ENCODE results near the gene MAEA.

MAEA gene

DNA sequence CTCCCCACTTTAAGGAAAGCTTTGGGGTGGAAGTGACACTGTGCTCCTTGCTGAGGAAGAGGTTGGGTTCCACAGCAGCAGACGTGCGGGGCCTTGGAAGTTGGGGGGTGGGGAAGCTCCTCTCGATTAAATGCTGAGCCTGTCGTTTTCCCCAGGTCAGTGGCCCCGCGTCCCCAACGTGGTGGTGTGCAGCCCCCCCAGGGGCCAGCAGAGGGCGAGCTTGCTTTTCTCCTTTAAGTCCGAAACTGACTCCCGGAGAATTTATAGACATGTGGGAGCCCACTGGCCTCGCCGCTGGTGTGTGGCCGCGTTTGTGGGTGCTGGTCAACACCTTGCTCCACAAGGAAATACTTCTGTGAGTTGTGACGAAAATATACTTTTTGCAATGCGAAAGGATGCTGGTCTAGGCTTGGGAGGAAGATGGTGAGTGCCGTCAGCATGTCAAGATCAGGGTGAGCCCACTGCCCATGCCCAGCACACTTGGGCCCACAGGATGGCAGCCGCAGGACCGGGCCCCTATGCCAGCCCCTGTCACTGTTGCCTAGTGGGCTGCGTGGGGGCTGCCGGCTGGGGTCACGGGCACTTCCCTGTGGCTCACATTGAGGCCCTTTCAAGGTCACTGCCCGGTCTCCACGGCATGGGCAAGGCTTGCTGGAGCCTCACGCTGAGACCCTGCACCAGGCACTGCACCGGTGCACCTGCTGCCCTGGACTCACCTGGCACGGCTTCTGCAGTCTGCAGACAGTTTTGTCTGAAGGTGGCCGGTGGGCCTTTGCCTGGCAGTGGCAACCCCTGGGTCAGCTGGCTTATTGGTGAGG lies 66.7 kb downstream of the MAEA start:
- H3K4me1 ChIP-seq (ENCODE audit: insufficient read depth, low read length) = no peaks in the 10 kb centered on the region

DNA sequence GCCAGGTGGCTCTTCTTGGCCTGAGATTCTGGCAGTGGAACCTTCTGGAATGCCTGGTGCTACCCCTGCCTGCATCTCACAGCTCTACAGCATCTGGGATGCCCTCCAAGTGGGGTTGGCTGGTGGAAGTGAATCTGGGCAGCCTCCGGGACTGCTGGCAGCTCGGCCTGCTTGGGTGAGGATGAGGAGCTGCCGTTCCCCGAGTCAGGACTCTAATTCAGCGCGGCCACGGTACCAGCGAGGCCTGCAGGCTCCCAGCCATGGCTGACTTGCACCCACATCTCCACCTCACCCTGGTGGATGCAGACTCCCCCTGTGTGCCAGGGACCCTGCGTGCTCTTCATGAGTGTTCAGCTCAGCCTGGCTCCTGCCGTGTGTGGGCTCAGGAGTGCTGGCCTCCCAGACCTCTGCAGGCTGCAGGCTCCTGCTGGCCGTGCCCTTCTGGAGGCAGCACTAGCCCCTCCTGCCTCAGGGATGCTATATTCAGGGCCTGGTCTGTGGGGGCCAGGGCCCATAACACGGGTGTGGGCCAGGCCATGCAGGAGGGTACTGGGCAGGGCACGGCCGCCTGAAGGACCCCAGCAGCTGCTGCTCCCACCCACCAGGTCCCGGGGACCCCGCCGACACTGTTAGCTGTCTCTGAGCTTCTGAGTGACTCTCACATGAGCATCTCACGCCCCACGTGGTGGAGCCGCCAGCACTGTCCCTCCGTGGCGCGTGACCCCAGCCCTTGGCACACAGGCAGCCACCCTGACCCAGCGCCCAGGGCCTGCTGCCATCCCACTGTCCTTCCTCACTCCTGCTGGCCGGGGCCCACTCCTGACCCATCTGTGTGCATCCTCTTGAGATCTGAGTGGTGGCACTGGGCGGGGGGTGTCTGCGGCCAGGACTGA lies 67.9 kb downstream of the MAEA start:
- no peak overlapping the region for H3K4me3 ChIP-seq (ENCODE audit: low read length)
- H3K9me3 ChIP-seq (ENCODE audit: insufficient read depth, low read depth, low read length) = no peaks in the 10 kb centered on the region
- peaks cover 7% of the 10 kb centered on the region for H3K36me3 ChIP-seq (ENCODE audit: insufficient read depth, low read depth, low read length)
- no peaks in the 10 kb centered on the region for H3K27me3 ChIP-seq (ENCODE audit: insufficient read depth, low read length)
- no peaks in the 10 kb centered on the region for H3K4me1 ChIP-seq (ENCODE audit: insufficient read depth, low read length)
- no peak overlapping the region for H3K27ac ChIP-seq (ENCODE audit: low read length)
- no peak overlapping the region for H3K9ac ChIP-seq (ENCODE audit: low read depth, low read length)

More for the DNA sequence above, 66.7 kb downstream of the MAEA start:
- no peak overlapping the region for H3K9ac ChIP-seq (ENCODE audit: low read depth, low read length)
- H3K9me3 ChIP-seq (ENCODE audit: insufficient read depth, low read depth, low read length) = no peaks in the 10 kb centered on the region
- no peak overlapping the region for H3K27ac ChIP-seq (ENCODE audit: low read length)
- no peak overlapping the region for H3K4me3 ChIP-seq (ENCODE audit: low read length)
- H3K36me3 ChIP-seq (ENCODE audit: insufficient read depth, low read depth, low read length) = peaks cover 11% of the 10 kb centered on the region
- H3K27me3 ChIP-seq (ENCODE audit: insufficient read depth, low read length) = no peaks in the 10 kb centered on the region

DNA sequence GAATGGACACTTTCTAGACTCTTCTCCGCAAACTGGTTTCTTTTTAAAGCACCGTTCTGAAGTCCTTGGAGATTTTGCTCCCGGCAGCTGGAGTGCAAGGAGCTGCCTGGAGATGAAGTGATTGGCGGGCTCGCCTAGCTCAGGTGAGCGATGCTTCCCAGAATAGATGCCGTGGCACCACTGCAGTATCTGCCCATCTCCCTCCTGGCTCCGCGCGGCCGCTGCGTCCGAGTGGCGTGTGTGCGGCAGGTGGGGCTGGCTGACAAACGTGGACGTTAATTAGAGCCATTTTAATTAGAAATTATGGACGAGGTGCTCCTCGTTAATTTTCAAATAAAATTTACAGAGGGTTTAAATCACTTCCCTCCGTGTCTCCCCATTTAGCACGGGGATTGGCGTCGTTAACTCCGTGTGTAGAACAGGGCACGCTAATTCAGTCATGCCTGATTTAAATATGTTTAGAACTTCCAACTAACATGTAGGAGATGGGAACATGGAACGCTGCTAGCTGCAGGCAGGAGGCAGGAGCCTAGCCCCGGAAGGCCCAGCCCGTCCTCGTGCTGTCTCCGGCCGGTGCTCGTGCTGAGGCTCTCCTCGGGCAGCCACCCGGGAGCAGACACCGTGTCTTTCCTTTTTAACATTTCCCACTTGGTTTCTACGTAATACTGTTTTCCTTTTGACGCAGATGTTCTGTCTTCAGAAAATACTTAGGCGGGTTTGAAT lies 68.9 kb downstream of the MAEA start:
- Histone ChIP-seq H3K36me3 (ENCODE audit: insufficient read depth, low read depth, low read length) (0 out of 2 replicates have a peak, but pooled peaks cover under 1% of the 10 kb centered on the region), H3K9ac (ENCODE audit: low read depth, low read length) (no peak overlapping the region), H3K4me1 (ENCODE audit: insufficient read depth, low read length) (no peaks in the 10 kb centered on the region), H3K9me3 (ENCODE audit: insufficient read depth, low read depth, low read length) (no peaks in the 10 kb centered on the region), H3K27ac (ENCODE audit: low read length) (no peak overlapping the region), H3K27me3 (ENCODE audit: insufficient read depth, low read length) (no peaks in the 10 kb centered on the region), H3K4me3 (ENCODE audit: low read length) (no peak overlapping the region)

DNA sequence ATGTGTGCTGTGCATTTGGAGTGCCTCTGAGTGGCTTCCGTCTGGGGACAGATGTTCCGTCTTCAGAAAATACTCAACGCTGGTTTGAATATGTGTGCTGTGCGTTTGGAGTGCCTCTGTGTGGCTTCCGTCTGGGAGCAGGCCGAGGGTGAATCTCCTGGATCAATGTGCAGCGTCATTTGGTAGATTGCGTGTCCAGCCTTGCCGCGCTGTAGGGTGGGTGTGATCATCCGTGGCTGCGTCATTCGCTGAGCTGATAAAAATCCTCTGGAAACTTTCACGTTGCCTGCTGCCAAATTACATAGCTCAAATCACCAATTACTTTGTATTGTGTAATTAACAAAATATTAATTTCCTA lies 69.4 kb downstream of the MAEA start:
- Histone ChIP-seq H3K27me3 (ENCODE audit: insufficient read depth, low read length) (no peaks in the 10 kb centered on the region), H3K27ac (ENCODE audit: low read length) (no peak overlapping the region), H3K4me1 (ENCODE audit: insufficient read depth, low read length) (no peaks in the 10 kb centered on the region), H3K9me3 (ENCODE audit: insufficient read depth, low read depth, low read length) (no peaks in the 10 kb centered on the region), H3K9ac (ENCODE audit: low read depth, low read length) (no peak overlapping the region), H3K36me3 (ENCODE audit: insufficient read depth, low read depth, low read length) (no peaks in the 10 kb centered on the region), H3K4me3 (ENCODE audit: low read length) (no peak overlapping the region)

DNA sequence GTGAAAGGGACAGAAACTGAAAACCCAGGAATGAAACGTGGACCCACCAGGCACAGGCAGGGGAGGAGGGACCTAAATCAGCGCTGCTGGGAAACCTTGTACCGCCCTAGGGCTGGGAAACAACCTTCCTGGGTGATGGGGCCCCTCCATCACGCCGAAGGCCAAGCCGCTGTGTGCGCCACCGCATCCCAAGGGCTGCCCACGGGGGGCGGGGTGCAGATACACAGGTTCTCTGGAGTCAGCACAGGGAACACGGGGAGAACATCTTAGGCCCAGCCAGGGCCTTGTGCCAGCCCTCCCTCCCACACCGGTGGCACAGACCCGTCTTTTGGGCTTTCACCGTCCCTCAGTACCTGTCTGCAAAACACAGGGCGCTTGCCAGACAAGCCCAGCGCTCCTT lies 70.3 kb downstream of the MAEA start:
- Histone ChIP-seq H3K27ac (ENCODE audit: low read length) (no peak overlapping the region), H3K27me3 (ENCODE audit: insufficient read depth, low read length) (no peaks in the 10 kb centered on the region), H3K9ac (ENCODE audit: low read depth, low read length) (no peak overlapping the region), H3K36me3 (ENCODE audit: insufficient read depth, low read depth, low read length) (no peaks in the 10 kb centered on the region), H3K4me3 (ENCODE audit: low read length) (no peak overlapping the region), H3K9me3 (ENCODE audit: insufficient read depth, low read depth, low read length) (no peaks in the 10 kb centered on the region), H3K4me1 (ENCODE audit: insufficient read depth, low read length) (no peaks in the 10 kb centered on the region)

DNA sequence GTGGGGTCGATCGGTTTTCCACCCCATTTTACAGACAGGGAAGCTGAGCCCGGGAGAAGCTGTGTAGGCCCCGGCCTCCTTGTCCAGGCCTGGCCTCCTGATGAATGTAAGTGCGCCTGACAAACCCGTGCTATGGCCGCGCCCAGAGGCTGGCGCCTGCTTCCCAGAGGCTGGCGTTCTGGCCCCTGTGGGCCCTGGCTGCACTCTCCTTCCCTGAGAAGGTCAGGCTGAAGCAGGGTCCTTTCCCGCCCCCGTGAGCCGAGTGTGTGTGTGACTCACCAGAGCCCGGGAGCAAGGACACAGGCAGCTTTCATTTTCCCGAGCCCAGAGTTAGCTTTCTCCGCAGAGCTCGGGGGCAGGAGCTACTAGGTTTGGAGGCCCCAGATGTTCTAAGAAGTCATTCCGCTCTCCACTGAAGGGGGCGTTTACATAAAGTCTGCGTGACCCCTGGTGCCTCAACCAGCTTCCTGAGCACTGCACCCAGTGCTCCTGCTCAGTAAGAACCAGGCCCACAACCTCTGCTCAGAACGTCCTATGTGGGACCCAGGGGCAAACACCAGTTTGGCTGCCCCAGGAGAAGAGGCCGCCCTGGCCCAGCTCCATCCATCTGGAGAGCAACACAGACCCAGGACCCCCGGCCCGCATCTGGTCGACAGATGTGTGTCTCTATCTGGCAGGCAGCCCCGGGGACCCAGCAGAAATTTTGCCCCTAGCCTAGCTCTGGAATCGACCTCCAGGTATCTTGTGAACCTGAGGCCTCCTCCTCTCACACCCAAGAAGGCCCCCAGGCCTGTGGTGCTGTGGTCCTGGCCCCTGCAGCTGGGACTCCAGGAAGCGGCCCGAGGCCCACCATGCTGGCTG lies 71.0 kb downstream of the MAEA start:
- Histone ChIP-seq H3K9ac (ENCODE audit: low read depth, low read length) (no peak overlapping the region), H3K27ac (ENCODE audit: low read length) (no peak overlapping the region), H3K4me3 (ENCODE audit: low read length) (no peak overlapping the region), H3K36me3 (ENCODE audit: insufficient read depth, low read depth, low read length) (no peaks in the 10 kb centered on the region), H3K27me3 (ENCODE audit: insufficient read depth, low read length) (no peaks in the 10 kb centered on the region), H3K4me1 (ENCODE audit: insufficient read depth, low read length) (no peaks in the 10 kb centered on the region), H3K9me3 (ENCODE audit: insufficient read depth, low read depth, low read length) (no peaks in the 10 kb centered on the region)

DNA sequence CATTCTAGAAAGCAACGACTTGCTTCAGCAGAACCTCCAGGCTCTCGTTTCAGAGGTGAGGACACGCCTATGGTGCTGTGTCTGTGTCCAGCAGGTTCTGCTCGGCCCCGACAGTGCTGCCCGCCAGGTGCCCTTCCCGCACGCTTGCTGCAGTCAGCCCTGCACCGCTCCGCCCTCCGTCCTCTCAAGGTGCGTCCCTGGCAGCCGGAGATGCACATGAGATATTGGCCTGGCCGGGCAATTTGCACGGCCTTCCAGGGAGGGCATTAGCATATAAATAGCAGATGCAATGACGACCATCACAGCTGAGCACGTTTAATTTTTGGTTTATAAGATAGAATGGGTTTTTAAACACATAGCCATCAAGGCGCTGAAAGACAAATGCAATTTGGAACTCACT lies 71.7 kb downstream of the MAEA start:
- H3K4me3 ChIP-seq (ENCODE audit: low read length) = no peak overlapping the region
- no peaks in the 10 kb centered on the region for H3K4me1 ChIP-seq (ENCODE audit: insufficient read depth, low read length)
- no peaks in the 10 kb centered on the region for H3K36me3 ChIP-seq (ENCODE audit: insufficient read depth, low read depth, low read length)
- no peaks in the 10 kb centered on the region for H3K9me3 ChIP-seq (ENCODE audit: insufficient read depth, low read depth, low read length)
- H3K27ac ChIP-seq (ENCODE audit: low read length) = no peak overlapping the region
- H3K9ac ChIP-seq (ENCODE audit: low read depth, low read length) = no peak overlapping the region
- no peaks in the 10 kb centered on the region for H3K27me3 ChIP-seq (ENCODE audit: insufficient read depth, low read length)

DNA sequence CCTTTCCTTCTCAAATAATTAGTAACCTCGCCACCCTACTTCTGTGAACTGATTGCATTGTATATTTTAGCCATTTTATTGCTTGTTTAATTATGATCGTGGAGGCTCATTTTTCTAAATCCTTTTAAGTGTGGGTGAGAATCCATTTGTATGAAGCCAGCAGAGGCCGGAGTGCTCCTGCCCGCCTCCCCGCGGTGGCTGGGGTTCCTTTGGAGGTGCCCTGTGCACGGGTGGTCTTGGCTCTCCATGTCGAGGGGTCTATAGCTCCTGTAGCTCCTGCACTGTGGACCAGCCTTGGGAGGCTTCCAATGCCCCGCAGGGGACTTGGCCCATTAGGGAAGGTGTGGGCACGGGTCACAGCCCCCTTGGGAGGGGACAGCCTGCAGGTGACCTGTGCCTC lies 72.4 kb downstream of the MAEA start:
- Histone ChIP-seq H3K27me3 (ENCODE audit: insufficient read depth, low read length) (no peaks in the 10 kb centered on the region), H3K4me1 (ENCODE audit: insufficient read depth, low read length) (no peaks in the 10 kb centered on the region), H3K4me3 (ENCODE audit: low read length) (no peak overlapping the region), H3K36me3 (ENCODE audit: insufficient read depth, low read depth, low read length) (no peaks in the 10 kb centered on the region), H3K9ac (ENCODE audit: low read depth, low read length) (no peak overlapping the region), H3K27ac (ENCODE audit: low read length) (no peak overlapping the region), H3K9me3 (ENCODE audit: insufficient read depth, low read depth, low read length) (no peaks in the 10 kb centered on the region)

DNA sequence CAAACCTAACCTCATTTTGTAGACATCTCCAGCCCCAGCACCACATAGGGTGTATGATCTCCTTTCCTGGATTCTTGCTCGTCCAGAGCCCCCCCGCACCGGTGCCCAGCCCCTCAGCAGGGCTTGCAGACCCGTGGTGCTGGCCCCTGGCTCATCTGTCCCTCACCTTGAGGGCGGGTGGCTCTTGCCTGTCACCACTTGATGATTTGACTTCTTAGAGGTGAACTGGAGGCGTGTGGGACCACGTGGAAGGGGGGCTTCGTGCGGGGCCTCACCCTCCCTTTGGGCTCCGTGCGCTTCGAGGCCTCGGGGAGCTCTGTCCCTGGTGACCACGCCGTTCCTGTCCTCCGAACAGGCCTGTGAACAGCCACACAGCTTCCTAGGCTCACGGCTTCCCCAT lies 72.8 kb downstream of the MAEA start:
- Histone ChIP-seq H3K27ac (ENCODE audit: low read length) (no peak overlapping the region), H3K27me3 (ENCODE audit: insufficient read depth, low read length) (no peaks in the 10 kb centered on the region), H3K36me3 (ENCODE audit: insufficient read depth, low read depth, low read length) (no peaks in the 10 kb centered on the region), H3K9me3 (ENCODE audit: insufficient read depth, low read depth, low read length) (no peaks in the 10 kb centered on the region), H3K4me1 (ENCODE audit: insufficient read depth, low read length) (no peaks in the 10 kb centered on the region), H3K4me3 (ENCODE audit: low read length) (no peak overlapping the region), H3K9ac (ENCODE audit: low read depth, low read length) (no peak overlapping the region)

DNA sequence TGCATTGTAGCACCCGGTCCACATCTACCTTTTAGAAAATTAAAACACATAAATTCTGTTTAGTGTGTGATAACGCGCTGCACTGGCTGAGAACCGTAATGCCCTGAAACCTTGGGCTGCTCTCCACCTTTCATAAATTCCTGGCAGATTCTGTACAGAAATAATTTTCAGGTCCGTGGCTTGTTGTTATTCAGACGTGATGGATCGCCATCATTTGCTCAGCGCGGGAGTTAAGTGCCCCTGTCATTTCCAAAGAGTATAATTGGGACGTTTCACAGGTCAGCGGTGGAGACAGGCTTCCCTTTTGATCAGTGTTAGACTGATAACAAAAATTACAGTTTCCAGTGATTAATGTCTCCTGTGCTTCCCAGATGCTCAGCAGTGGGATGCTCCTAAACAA lies 73.8 kb downstream of the MAEA start:
- Histone ChIP-seq H3K4me1 (ENCODE audit: insufficient read depth, low read length) (no peaks in the 10 kb centered on the region), H3K4me3 (ENCODE audit: low read length) (no peak overlapping the region), H3K36me3 (ENCODE audit: insufficient read depth, low read depth, low read length) (no peaks in the 10 kb centered on the region), H3K9me3 (ENCODE audit: insufficient read depth, low read depth, low read length) (no peaks in the 10 kb centered on the region), H3K9ac (ENCODE audit: low read depth, low read length) (no peak overlapping the region), H3K27ac (ENCODE audit: low read length) (no peak overlapping the region), H3K27me3 (ENCODE audit: insufficient read depth, low read length) (no peaks in the 10 kb centered on the region)

DNA sequence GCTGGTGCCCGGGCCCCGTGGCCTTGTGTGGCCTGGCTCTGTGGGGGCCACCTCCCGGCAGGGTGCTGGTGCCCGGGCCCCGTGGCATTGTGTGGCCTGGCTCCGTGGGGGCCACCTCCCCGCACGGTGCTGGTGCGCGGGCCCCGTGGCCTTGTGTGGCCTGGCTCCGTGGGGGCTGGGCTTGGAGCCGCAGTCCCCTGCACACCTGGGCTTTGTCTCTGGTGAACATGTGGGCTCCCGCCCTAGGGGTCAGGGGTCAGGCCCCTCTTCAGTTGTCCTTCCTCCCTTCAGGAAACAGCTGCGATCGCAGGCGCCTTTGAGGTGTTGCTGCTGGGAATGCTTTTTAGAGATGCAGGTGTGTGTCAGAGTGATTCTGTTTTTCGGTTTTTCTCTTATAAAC lies 74.5 kb downstream of the MAEA start:
- no peak overlapping the region for H3K4me3 ChIP-seq (ENCODE audit: low read length)
- no peaks in the 10 kb centered on the region for H3K4me1 ChIP-seq (ENCODE audit: insufficient read depth, low read length)
- no peaks in the 10 kb centered on the region for H3K9me3 ChIP-seq (ENCODE audit: insufficient read depth, low read depth, low read length)
- no peak overlapping the region for H3K27ac ChIP-seq (ENCODE audit: low read length)
- H3K27me3 ChIP-seq (ENCODE audit: insufficient read depth, low read length) = no peaks in the 10 kb centered on the region
- no peak overlapping the region for H3K9ac ChIP-seq (ENCODE audit: low read depth, low read length)
- no peaks in the 10 kb centered on the region for H3K36me3 ChIP-seq (ENCODE audit: insufficient read depth, low read depth, low read length)

Data from iPS-20b (cell line).